B cell (primary cell): ENCODE measurements around the gene ATAD1. TPM values are rescaled to one million over a fixed set of nuclear protein-coding genes. Genes with fewer than 3 reads are reported as not detected.

ENCODE experiments used
- ATAC-seq: fragments of 200-7000 bp; cut with Tn5 transposase; one replicate; pipeline ENCODE4 v1.10.0; 2021; ENCODE audit warnings: low read depth, mild to moderate bottlenecking, moderate number of reproducible peaks, moderate library complexity
- CTCF ChIA-PET: fragments of 350-600 bp; sonication (Branson Sonifier 250); formaldehyde crosslinking; loops from one replicate; lab custom pipeline; 2021; ENCODE audit warnings: antibody characterized with exemption, inconsistent platforms; lab: Charles Lee
- POLR2A ChIA-PET: fragments of 350-600 bp; sonication (Branson Sonifier 250); formaldehyde crosslinking; loops from one replicate; lab custom pipeline; 2021; ENCODE audit warnings: antibody characterized with exemption; lab: Charles Lee
- DNase-seq: peaks from one replicate; pipeline ENCODE4 v3.0.0; 2013
- H2AFZ ChIP-seq: 2 replicates; pipeline ENCODE4 v1.6.1; 2012; ENCODE audit warnings: mild to moderate bottlenecking, low read depth, low read length; ENCODE audit not compliant: insufficient read depth, poor library complexity, severe bottlenecking
- H3K27ac ChIP-seq, 2 donors: 1 replicate in 1 of 2; 2 replicates in 1 of 2; pipeline ENCODE4 v1.5.1; 2012 to 2013; ENCODE audit warnings: low read length in 2 of 2, mild to moderate bottlenecking in 2 of 2, moderate library complexity in 1 of 2
- H3K27me3 ChIP-seq, 4 experiments: fragments of 200-600 bp in 1 of 4; sonication (generic) in 1 of 4; replicated peaks in 1 of 4; 1 replicate in 2 of 4; 2 replicates in 2 of 4; pipeline versions ENCODE4 v1.6.1 to v1.7.0; 2013 to 2016; ENCODE audit warnings: low read length in 3 of 4, mild to moderate bottlenecking in 2 of 4, mixed read lengths in 1 of 4, moderate library complexity in 1 of 4; ENCODE audit not compliant: insufficient read depth in 4 of 4, control insufficient read depth in 3 of 4; ENCODE audit errors: control extremely low read depth in 1 of 4
- H3K36me3 ChIP-seq, 2 experiments: replicated peaks in 1 of 2; 1 replicate in 1 of 2; 2 replicates in 1 of 2; pipeline versions ENCODE4 v1.6.1 to v1.7.1; 2013; ENCODE audit warnings: low read length in 1 of 2; ENCODE audit not compliant: insufficient read depth in 2 of 2, control insufficient read depth in 1 of 2; ENCODE audit errors: control extremely low read depth in 1 of 2, extremely low read depth in 1 of 2
- H3K4me1 ChIP-seq, 2 donors: fragments of 200-600 bp in 1 of 2; sonication (generic) in 1 of 2; 1 replicate in 1 of 2; 2 replicates in 1 of 2; pipeline versions ENCODE4 v1.5.1 to v1.6.1; 2013 to 2017; ENCODE audit warnings: low read length in 2 of 2; ENCODE audit not compliant: control insufficient read depth in 2 of 2, insufficient read depth in 2 of 2
- H3K4me2 ChIP-seq: replicated peaks from 2 replicates; pipeline ENCODE3; 2012; ENCODE audit warnings: mild to moderate bottlenecking, low read depth, low read length; ENCODE audit not compliant: poor library complexity, severe bottlenecking
- H3K4me3 ChIP-seq, 5 experiments: fragments of 200-600 bp in 1 of 5; sonication (generic) in 1 of 5; 1 replicate in 3 of 5; 2 replicates in 2 of 5; pipeline versions ENCODE4 v1.5.1 to v1.7.0; 2011 to 2016; ENCODE audit warnings: low read length in 4 of 5, mild to moderate bottlenecking in 4 of 5, low read depth in 2 of 5, control low read depth in 1 of 5, moderate library complexity in 1 of 5; ENCODE audit not compliant: insufficient read depth in 1 of 5; ENCODE audit errors: control extremely low read depth in 1 of 5, extremely low read depth in 1 of 5
- H3K79me2 ChIP-seq: fragments of 200-600 bp; sonication (generic); one replicate; pipeline ENCODE4 v1.6.0; 2016; ENCODE audit warnings: low read length; ENCODE audit not compliant: control insufficient read depth, insufficient read depth
- H3K9ac ChIP-seq: fragments of 200-600 bp; sonication (generic); 2 replicates; pipeline ENCODE4 v1.6.1; 2017; ENCODE audit warnings: mild to moderate bottlenecking, low read length, moderate library complexity
- H3K9me3 ChIP-seq, 3 donors: one replicate each; pipeline versions ENCODE4 v1.6.1 to v1.7.1; 2013; ENCODE audit warnings: low read length in 2 of 3; ENCODE audit not compliant: control insufficient read depth in 2 of 3, insufficient read depth in 1 of 3; ENCODE audit errors: control extremely low read depth in 1 of 3
- H4K20me1 ChIP-seq: 2 replicates; pipeline ENCODE4 v1.6.0; 2012; ENCODE audit warnings: mild to moderate bottlenecking, low read length; ENCODE audit not compliant: insufficient read depth, control insufficient read depth, poor library complexity, severe bottlenecking
- H3K27ac Mint-ChIP-seq: one replicate; pipeline ENCODE4 v1.8.0; 2021; ENCODE audit warnings: mixed read lengths
- H3K27me3 Mint-ChIP-seq: one replicate; pipeline ENCODE4 v1.8.0; 2021; ENCODE audit warnings: mixed read lengths
- H3K4me1 Mint-ChIP-seq: one replicate; pipeline ENCODE4 v1.8.0; 2021; ENCODE audit warnings: mixed read lengths
- H3K4me3 Mint-ChIP-seq: one replicate; pipeline ENCODE4 v1.8.0; 2021; ENCODE audit warnings: mixed read lengths
- H3K9me3 Mint-ChIP-seq: one replicate; pipeline ENCODE4 v1.8.0; 2022; ENCODE audit warnings: mixed read lengths; ENCODE audit not compliant: insufficient read depth
- EZH2 ChIP-seq: IDR thresholded peaks from 2 replicates; pipeline ENCODE4 v1.6.1; 2012; ENCODE audit warnings: borderline replicate concordance, low read depth, mild to moderate bottlenecking, moderate library complexity, low read length; ENCODE audit not compliant: insufficient read depth, poor library complexity, severe bottlenecking
- whole genome bisulfite sequencing: methylation state at CpG from one replicate; pipeline ENCODE4 v1.1.5; 2013; ENCODE audit warnings: missing lambda C conversion rate; ENCODE audit not compliant: insufficient coverage; 5-methylcytosine and 5-hydroxymethylcytosine counted together
- intact Hi-C: fragments of 100-400 bp; cut with micrococcal nuclease; formaldehyde crosslinking; loops from one replicate; pipeline ENCODE4 v1.10.0; 2022
- polyA plus RNA-seq: library from polyadenylated mRNA; depleted of rRNA; stranded (reverse); fragments of >200 nt; gene quantifications from 2 replicates; pipeline ENCODE4 v1.2.3, GENCODE V29; 2012
- total RNA-seq, 2 donors: library from RNA; stranded (reverse); fragments of 120-200 nt in 1 of 2; gene quantifications; 1 replicate in 1 of 2; 2 replicates in 1 of 2; pipeline versions ENCODE4 v1.2.3 to v1.2.4, GENCODE V29; 2013 to 2022
- TF ChIP-seq, protein P1 (sequence below): fragments of 200-600 bp; IDR thresholded peaks from one replicate; pipeline ENCODE4 v1.8.0; 2022; ENCODE audit warnings: antibody characterized with exemption, mild to moderate bottlenecking

Gene ATAD1
- total and polyA plus RNA-seq, 2 donors (not counting 1 experiment from before 2014, with no cell fraction given): 6.1 to 44.9 TPM

- Mint-ChIP-seq H3K4me1 (peaks cover 5% of the 10 kb centered on the region), H3K27ac (no peak overlapping the region), H3K9me3 (no peaks in the 10 kb centered on the region), H3K27me3 (no peaks in the 10 kb centered on the region), H3K4me3 (no peak overlapping the region)
- Histone ChIP-seq H3K9me3 (no peaks in the 10 kb centered on the region), H3K4me2 (no peak overlapping the region), H3K9ac (no peak overlapping the region), H3K36me3 (no peaks in the 10 kb centered on the region), H3K27me3 (no peaks in the 10 kb centered on the region), H3K27ac (no peak overlapping the region), H2AFZ (no peak overlapping the region), H4K20me1 (no peaks in the 10 kb centered on the region), H3K79me2 (no peaks in the 10 kb centered on the region), H3K4me1 (peaks cover 0 to 4% of the 10 kb centered on the region in 2 donors), H3K4me3 (no peak overlapping the region)
- intact Hi-C loops: no loop called here
- ChIA-PET CTCF (interaction anchor here (0.8 to 9.0 kb wide), 9 partner anchors 10 to 731 kb away, joined by 3 to 117 read pairs (median 5); partner anchors contain the start of genes KLLN, PTEN and RNLS), POLR2A (no interaction called here)
- no peak for ATAC-seq
- DNase-seq: no peak
- no CpG with 5 or more reads among the region's 1 CpG for WGBS
- TF ChIP-seq, protein P1, sequence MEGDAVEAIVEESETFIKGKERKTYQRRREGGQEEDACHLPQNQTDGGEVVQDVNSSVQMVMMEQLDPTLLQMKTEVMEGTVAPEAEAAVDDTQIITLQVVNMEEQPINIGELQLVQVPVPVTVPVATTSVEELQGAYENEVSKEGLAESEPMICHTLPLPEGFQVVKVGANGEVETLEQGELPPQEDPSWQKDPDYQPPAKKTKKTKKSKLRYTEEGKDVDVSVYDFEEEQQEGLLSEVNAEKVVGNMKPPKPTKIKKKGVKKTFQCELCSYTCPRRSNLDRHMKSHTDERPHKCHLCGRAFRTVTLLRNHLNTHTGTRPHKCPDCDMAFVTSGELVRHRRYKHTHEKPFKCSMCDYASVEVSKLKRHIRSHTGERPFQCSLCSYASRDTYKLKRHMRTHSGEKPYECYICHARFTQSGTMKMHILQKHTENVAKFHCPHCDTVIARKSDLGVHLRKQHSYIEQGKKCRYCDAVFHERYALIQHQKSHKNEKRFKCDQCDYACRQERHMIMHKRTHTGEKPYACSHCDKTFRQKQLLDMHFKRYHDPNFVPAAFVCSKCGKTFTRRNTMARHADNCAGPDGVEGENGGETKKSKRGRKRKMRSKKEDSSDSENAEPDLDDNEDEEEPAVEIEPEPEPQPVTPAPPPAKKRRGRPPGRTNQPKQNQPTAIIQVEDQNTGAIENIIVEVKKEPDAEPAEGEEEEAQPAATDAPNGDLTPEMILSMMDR: no peak
- TF ChIP-seq EZH2: no peak
Observed at GRCh38 chr10:87852089-87852488, 34.1 kb upstream of the ATAD1 start.

DNA sequence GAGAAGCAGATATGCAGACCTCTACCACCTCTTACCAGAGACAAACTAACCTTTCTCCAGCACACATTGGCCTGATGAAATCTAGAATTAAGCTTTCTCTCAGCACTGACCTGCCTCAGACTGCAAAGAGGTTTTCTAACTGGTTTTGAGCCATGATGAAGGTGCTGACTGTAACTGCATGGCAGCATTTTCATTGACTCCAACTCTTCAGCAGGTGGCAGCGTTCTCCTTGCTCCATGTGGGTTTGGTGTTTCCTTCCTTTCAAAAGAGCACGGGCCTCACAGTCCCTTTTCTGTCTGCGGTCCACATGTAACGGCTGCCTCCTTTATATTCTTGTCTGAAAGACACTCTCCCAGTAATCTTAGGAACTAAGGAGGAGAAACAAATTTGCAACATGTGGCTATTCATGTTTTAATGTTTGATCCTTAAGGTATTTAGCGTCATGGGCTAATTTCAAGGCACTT is 32.7 kb upstream of the ATAD1 start:
- no peak overlapping the region for H3K27ac Mint-ChIP-seq
- peaks cover 5% of the 10 kb centered on the region for H3K4me1 Mint-ChIP-seq
- 0% methylated on average over 1 of the region's 5 CpGs for WGBS
- TF ChIP-seq, protein P1: peak; percentile 54
- no peak for TF ChIP-seq EZH2
- H2AFZ ChIP-seq: peak overlapping the region; percentile 70
- peak overlapping the region; percentile 30 for H3K4me2 ChIP-seq
- no peaks in the 10 kb centered on the region for H3K27me3 Mint-ChIP-seq
- H3K27ac ChIP-seq: no peak overlapping the region
- H3K79me2 ChIP-seq: no peaks in the 10 kb centered on the region
- peaks cover 0 to 4% of the 10 kb centered on the region in 2 donors for H3K4me1 ChIP-seq
- no peaks in the 10 kb centered on the region for H3K9me3 ChIP-seq
- no peaks in the 10 kb centered on the region for H4K20me1 ChIP-seq
- no peaks in the 10 kb centered on the region for H3K9me3 Mint-ChIP-seq
- no peak overlapping the region for H3K4me3 Mint-ChIP-seq
- intact Hi-C loops: loop anchor here (1.0 kb wide), 1 partner anchor 703 kb away; no protein-coding TSS in a partner anchor
- H3K27me3 ChIP-seq: no peaks in the 10 kb centered on the region
- ATAC-seq (peak; percentile 80), DNase-seq (peak; percentile 66)
- CTCF ChIA-PET: interaction anchor here (0.8 to 9.0 kb wide), 19 partner anchors 8 to 881 kb away, joined by 3 to 117 read pairs (median 5); partner anchors contain the start of genes KLLN, PTEN and RNLS
- POLR2A ChIA-PET: no interaction called here
- H3K9ac ChIP-seq: no peak overlapping the region
- no peaks in the 10 kb centered on the region for H3K36me3 ChIP-seq
- H3K4me3 ChIP-seq: no peak overlapping the region
